ENCODE results near the gene CBX5. TPM values are rescaled to one million over a fixed set of nuclear protein-coding genes. Genes with fewer than 3 reads are reported as not detected.
"Not testable (repeated sequence)": the region's sequence is repeated elsewhere in the genome, so short reads cannot be mapped to it uniquely, and the experiment has no call there.

Gene CBX5
- total and polyA plus RNA-seq, 8 donors: 4.9 to 66.8 (median 13.1) TPM

- H3K4me1 ChIP-seq: peaks cover 0 to 21% (median 11%) of the 10 kb centered on the region in 4 donors
- no peaks in the 10 kb centered on the region for H3K9me3 ChIP-seq
- no peak overlapping the region for H3K4me3 ChIP-seq
- DNase-seq: no peak
- TF ChIP-seq POLR2AphosphoS5 (IDR thresholded peaks at IDR 0.05) (no peak), POLR2A (IDR thresholded peaks at IDR 0.05) (no peak), EP300 (IDR thresholded peaks at IDR 0.05) (no peak)
- TF ChIP-seq, protein P1, sequence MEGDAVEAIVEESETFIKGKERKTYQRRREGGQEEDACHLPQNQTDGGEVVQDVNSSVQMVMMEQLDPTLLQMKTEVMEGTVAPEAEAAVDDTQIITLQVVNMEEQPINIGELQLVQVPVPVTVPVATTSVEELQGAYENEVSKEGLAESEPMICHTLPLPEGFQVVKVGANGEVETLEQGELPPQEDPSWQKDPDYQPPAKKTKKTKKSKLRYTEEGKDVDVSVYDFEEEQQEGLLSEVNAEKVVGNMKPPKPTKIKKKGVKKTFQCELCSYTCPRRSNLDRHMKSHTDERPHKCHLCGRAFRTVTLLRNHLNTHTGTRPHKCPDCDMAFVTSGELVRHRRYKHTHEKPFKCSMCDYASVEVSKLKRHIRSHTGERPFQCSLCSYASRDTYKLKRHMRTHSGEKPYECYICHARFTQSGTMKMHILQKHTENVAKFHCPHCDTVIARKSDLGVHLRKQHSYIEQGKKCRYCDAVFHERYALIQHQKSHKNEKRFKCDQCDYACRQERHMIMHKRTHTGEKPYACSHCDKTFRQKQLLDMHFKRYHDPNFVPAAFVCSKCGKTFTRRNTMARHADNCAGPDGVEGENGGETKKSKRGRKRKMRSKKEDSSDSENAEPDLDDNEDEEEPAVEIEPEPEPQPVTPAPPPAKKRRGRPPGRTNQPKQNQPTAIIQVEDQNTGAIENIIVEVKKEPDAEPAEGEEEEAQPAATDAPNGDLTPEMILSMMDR (IDR thresholded peaks at IDR 0.05): no peak
- WGBS, 5 donors: 35 to 52% (median 43%) methylated on average over 4 of the region's 4 CpGs
- no peaks in the 10 kb centered on the region for H3K36me3 ChIP-seq
- H3K27ac ChIP-seq: no peak overlapping the region
- intact Hi-C loops (cut with DNase I; ENCODE audit: low total_unique reads): no loop called here
- peaks cover 0 to 85% (median 28%) of the 10 kb centered on the region in 3 donors for H3K27me3 ChIP-seq
Measured at GRCh38 chr12:54195080-54195736, 84.7 kb downstream of the CBX5 start.

GRCh38 chr12:54194611-54195010 lies 85.3 kb downstream of the CBX5 start:
- not testable (repeated sequence) for H3K4me3 ChIP-seq, DNase-seq, H3K36me3 ChIP-seq, H3K9me3 ChIP-seq, H3K27ac ChIP-seq
- H3K27me3 ChIP-seq: peaks cover 0 to 79% (median 24%) of the 10 kb centered on the region in 3 donors
- peaks cover 0 to 21% (median 11%) of the 10 kb centered on the region in 4 donors for H3K4me1 ChIP-seq
- intact Hi-C loops (cut with DNase I; ENCODE audit: low total_unique reads): loop anchor here (5.0 kb wide), 1 partner anchor 167 kb away; the partner anchor contains the start of gene HOXC6
- WGBS, 5 donors: 64 to 90% (median 80%) methylated on average over 2 of the region's 2 CpGs

- H3K36me3 ChIP-seq: no peaks in the 10 kb centered on the region
- H3K9me3 ChIP-seq: no peaks in the 10 kb centered on the region
- no peak overlapping the region for H3K27ac ChIP-seq
- no peak for DNase-seq
- intact Hi-C loops (cut with DNase I; ENCODE audit: low total_unique reads): loop anchor here (5.0 kb wide), 1 partner anchor 166 kb away; the partner anchor contains the start of gene HOXC6
- no peak for TF ChIP-seq POLR2A (IDR thresholded peaks at IDR 0.05)
- TF ChIP-seq, protein P1 (IDR thresholded peaks at IDR 0.05): no peak
- TF ChIP-seq EP300 (IDR thresholded peaks at IDR 0.05): no peak
- no peak for TF ChIP-seq POLR2AphosphoS5 (IDR thresholded peaks at IDR 0.05)
- 60 to 80% (median 68%) methylated on average over 7 of the region's 7 CpGs for WGBS, 5 donors
- peaks cover 0 to 67% (median 24%) of the 10 kb centered on the region in 3 donors for H3K27me3 ChIP-seq
- H3K4me3 ChIP-seq: no peak overlapping the region
- H3K4me1 ChIP-seq: peaks cover 4 to 28% (median 12%) of the 10 kb centered on the region in 4 donors
Measured at GRCh38 chr12:54193434-54193833, 86.5 kb downstream of the CBX5 start.

GRCh38 chr12:54191550-54192022 lies 88.3 kb downstream of the CBX5 start:
- Histone ChIP-seq H3K36me3 (peaks cover 0 to 4% (median 1%) of the 10 kb centered on the region in 4 donors), H3K4me3 (no peak overlapping the region), H3K27ac (no peak overlapping the region), H3K4me1 (peaks cover 12 to 46% (median 29%) of the 10 kb centered on the region in 4 donors), H3K9me3 (no peaks in the 10 kb centered on the region), H3K27me3 (peaks cover 0 to 49% (median 24%) of the 10 kb centered on the region in 3 donors)
- peak; percentile 87 to 96 for DNase-seq
- 0 to 1% (median 0%) methylated on average over 14 of the region's 14 CpGs for WGBS, 5 donors
- no peak for TF ChIP-seq POLR2A (IDR thresholded peaks at IDR 0.05)
- TF ChIP-seq, protein P1 (IDR thresholded peaks at IDR 0.05): peak in 5 of 7 experiments; percentile 70 to 92 (median 77)
- intact Hi-C loops (cut with DNase I; ENCODE audit: low total_unique reads): loop anchor here (5.0 kb wide), 1 partner anchor 164 kb away; the partner anchor contains the start of gene HOXC6

DNA sequence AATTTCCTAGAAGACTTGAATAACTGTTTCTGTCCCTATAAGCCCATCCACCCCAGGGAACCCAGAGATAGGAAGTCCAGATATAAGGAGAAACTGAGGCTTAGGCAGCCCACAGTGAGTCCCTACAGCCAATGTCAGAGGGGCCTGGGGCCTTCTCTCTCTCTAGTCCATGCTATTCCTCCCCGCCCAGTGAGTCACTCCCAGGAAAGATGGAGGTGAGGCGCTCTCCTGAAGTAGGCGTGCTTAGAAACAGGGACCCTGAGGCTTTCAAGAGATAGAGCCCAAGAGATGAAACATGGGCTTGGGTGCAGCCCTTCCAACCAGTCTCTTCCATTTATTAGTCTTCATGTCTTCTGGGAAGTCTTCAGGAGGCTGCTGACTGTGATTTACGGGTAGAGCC lies 88.8 kb downstream of the CBX5 start:
- Histone ChIP-seq H3K4me1 (peaks cover 12 to 49% (median 28%) of the 10 kb centered on the region in 4 donors), H3K9me3 (no peaks in the 10 kb centered on the region), H3K27ac (no peak overlapping the region), H3K36me3 (peaks cover 0 to 9% (median 3%) of the 10 kb centered on the region in 4 donors), H3K27me3 (peaks cover 0 to 44% (median 22%) of the 10 kb centered on the region in 3 donors), H3K4me3 (no peak overlapping the region)
- intact Hi-C loops (cut with DNase I; ENCODE audit: low total_unique reads): loop anchor here (5.0 kb wide), 1 partner anchor 164 kb away; the partner anchor contains the start of gene HOXC6
- 32 to 46% (median 36%) methylated on average over 4 of the region's 4 CpGs for WGBS, 5 donors
- no peak for TF ChIP-seq POLR2A (IDR thresholded peaks at IDR 0.05)
- TF ChIP-seq, protein P1 (IDR thresholded peaks at IDR 0.05): no peak
- no peak for TF ChIP-seq EP300 (IDR thresholded peaks at IDR 0.05)
- TF ChIP-seq POLR2AphosphoS5 (IDR thresholded peaks at IDR 0.05): no peak
- no peak for DNase-seq

Data from stomach (tissue), 9 donors.